Stimulated activated CD4-positive, alpha-beta T cell treated with anti-CD3 and anti-CD28 coated beads, TNF-alpha, amount 100 ng/mL, for 24 hours (primary cell): ENCODE measurements around the gene ATN1.
A peak's percentile ranks its signal among the peaks of the same experiment; 100 is the strongest.

Experiments used
- DNase-seq, 3 experiments: peaks; one replicate each; pipeline ENCODE4 v3.0.0-alpha.2; 2020; ENCODE audit warnings: low read depth in 3 of 3

Gene ATN1

DNA sequence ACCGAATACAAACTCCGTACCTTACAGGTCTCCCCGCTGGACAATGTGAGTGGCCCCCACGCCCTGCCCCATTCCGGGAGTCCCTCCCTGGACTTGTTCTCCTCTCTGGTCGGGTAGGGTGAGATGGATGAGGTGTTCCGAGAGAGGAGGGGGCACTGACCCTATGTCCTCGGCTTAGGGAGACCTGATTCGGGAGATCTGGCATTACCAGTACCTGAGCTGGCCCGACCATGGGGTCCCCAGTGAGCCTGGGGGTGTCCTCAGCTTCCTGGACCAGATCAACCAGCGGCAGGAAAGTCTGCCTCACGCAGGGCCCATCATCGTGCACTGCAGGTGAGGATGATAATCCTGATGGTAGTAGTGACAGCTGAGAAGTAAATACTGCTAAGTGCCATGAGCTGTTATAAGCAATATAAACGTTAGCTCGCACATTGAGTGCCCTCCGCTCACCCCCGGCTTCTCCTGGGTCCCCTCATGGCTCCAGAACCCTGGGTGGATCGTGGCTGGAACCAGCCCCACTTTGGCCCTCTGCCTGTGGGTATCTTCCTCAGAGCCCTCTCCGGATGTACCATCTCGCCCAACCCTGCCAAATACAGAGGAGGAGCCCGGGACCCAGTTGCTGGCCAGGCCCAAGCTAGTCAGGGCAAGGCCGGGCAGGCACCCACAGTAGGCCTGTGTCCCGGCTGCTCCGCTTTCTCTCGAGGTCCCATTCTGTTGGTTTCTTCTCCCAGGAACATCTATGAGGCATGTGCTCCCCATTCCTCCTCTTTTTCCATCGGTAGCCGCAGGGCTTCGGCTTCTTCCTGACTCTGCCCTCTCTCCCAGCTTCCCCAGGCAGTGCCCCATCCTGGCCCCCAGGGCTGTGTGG is 30.2 kb downstream of the ATN1 start:
- no peak for DNase-seq

GRCh38 chr12:6958609-6959057 is 30.9 kb downstream of the ATN1 start:
- no peak for DNase-seq

GRCh38 chr12:6959058-6959804 is 31.5 kb downstream of the ATN1 start:
- peak in 1 of 3 experiments; percentile 60 for DNase-seq

GRCh38 chr12:6959805-6960592 is 32.2 kb downstream of the ATN1 start:
- no peak for DNase-seq

- DNase-seq, result no peak
These were observed 33.0 kb downstream of the ATN1 start for GRCh38 chr12:6960593-6961277.

- peak; percentile 89 to 95 (median 89) for DNase-seq
These were observed 33.5 kb downstream of the ATN1 start for GRCh38 chr12:6961278-6961694.

DNA sequence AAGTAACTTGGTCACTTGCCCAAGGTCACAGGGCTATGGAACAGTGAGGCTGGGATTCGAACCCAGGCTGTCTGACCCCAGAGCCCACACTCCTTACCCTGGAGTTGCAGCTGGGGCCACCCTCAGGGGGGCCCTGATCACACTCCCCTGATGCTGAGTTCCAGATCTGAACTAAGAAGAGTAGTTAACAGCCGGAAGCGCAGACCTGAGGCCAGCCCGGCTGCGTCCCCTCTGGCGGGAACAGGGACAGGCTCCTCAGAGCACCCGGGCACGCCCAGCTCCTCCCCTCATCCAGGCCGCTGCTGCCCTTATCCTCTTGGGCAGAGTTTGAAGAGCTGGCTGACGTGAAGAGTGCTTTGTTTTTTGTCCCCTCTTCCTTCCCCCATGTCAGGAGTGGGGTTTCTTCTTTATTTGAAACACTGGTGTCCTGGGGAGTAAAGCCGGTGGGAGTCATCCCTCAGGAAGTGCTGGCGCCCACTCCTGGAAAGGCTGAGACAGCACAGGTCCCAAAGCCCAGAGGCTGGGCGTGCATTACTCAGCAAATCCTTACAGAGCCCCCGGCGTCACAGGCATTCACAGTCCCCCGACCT is 34.0 kb downstream of the ATN1 start:
- DNase-seq, result peak in 1 of 3 experiments; percentile 68

- DNase-seq, result no peak
These were observed 34.7 kb downstream of the ATN1 start for GRCh38 chr12:6962285-6963015.

DNA sequence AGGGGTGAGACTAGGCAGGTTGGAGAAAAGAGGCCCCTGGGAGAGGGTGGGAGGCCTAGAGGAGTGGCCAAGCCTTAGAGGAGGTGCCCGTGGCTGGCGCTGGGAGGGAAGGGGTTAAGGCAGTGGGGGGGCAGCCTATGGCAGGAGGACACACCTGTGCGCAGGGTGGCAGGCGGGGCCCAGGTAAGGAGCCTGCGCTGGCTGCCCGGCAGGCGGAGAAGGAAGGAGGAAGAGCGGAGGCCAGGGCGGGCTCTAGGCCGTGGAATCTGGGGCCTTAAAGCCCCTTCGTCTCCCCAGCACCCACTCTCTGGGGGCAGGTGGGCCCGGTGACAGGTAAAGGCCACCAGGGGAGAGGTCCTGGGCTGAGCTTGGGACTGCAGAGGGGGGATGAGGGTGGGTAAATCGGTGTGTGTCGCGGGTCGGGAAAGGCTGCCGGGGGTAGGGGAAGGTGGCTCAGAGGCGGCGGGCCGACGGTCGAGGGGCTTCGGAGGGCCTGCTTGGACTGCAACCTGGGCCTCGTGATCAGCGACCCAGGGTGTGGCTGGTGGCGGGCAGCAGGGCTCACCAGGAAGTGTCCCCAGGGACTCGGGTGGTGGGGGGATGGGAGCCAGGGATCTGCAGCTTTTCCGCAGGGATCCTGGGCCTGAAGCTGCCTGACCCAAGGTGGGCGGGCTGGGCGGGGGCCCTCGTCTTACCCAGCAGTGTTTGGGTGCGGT is 35.4 kb downstream of the ATN1 start:
- no peak for DNase-seq

DNA sequence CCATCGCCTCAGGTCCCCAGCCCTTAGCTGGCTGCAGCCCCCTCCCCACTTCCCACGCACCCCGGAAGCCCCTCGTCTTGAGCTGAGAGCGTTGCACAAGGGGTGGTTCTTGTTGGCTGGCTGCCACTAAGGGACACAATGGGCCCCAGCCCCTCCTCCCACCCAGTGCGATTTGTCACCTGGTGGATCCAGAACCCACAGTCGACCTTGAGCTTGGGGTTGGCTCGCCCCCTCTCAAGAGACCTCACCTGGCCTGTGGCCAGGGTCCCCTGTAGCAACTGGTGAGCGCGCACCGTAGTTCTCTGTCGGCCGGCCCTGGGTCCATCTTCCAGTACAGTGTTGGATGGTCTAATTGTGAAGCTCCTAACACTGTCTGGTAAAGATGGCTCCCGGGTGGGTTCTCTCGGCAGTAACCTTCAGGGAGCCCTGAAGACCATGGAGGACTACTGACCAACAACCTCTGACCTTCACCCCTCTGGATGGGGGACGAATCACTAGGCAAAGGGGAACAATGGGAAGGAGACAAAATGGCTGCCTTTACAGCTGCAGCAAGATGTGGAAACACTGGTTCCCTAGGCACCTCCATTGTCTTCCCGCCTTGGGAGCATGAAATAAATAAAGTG is 36.1 kb downstream of the ATN1 start:
- DNase-seq, result no peak

DNA sequence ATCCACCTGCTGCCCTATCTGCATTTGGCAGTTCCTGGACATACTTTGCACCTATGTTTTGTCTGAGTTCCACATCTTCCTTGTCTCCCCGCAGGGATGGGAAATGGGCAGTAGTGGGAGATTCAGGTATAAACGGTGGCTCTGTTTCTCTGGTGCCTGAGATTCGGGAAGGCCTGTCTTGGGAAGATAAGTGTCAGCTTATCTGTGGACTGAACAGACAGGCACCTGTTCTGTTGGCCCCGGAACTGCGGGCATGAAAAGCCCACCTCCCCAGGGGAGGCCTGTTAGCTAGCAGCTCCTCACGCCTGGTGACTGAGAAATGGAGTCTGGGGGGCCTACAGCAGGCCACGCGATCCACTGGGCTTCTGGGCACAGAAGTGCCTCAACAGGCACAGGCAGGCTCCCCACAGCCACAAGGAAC is 36.9 kb downstream of the ATN1 start:
- DNase-seq, result no peak

DNA sequence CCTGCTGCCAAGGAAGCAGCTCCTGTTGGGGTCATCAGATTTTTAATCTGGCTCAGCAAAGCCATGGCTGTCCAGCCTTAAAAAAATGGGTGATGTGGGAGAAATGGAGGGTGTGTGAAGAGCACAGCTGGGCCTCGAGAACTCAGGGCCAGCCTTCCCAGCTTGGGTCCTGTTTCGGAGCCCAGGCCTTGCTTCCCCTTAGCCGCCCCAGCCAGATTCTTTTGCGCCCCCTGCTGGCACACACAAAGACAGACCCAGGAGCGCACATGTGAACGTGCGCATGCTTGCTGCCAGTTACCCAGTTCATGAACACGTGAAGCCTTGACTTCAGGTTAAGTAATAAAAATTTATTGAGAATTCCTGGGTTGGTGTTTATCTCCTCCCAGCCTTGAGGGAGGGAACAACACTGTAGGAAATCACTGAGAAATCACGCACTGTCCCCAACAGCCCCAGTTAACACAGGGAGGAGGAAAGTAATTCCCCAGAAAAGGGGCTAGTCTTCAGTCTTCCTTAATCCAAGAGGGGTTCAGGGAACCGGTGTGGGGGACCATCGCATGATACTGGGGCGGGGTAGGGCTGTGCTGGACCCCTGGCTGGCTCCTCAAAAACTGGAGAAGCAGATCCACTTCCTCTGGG is 37.4 kb downstream of the ATN1 start:
- peak; percentile 81 to 83 (median 83) for DNase-seq

GRCh38 chr12:6965714-6966113 is 38.0 kb downstream of the ATN1 start:
- DNase-seq, result no peak

DNA sequence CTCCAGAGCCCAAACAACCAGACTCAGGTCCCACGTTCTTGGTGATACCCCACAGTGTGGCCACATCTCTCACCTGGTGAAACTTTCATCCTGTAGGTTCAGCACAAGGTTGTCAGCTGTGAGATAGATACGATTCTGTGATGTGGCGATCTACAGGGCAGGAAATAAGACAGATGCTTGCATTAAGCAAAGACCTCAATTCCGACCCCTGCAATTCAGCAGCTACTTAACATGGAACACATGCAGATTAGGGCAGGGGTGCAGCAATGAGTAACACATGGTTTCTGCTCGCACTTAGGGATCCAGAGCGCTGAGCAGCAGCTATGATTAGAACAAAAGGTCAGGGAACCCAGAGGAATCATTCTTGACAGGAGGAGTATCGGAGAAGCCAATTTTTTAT is 38.6 kb downstream of the ATN1 start:
- DNase-seq, result no peak

DNA sequence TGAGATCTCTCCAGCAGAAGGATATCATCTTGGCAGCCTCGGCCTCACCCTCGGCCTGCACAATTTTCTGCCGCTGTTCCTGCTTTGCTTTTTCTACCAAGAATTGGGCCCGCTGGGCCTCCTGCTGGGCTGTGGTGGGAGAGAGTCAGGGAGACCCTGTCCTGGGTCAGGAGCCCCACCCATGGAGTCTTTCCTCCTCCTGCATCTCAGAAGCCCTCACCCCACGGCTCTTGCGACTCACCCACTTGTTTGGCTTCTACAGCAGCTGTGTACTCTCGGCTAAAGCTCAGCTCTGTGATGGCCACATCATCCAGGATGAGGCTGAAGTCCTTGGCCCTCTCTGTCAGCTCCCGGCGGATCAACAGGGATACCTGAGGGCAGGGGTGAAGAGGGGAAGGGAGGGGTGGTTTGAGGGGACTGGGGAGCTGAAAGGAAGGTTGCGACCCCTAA is 39.9 kb downstream of the ATN1 start:
- no peak for DNase-seq

- no peak for DNase-seq
These were observed 40.7 kb downstream of the ATN1 start for GRCh38 chr12:6968426-6968825.

DNA sequence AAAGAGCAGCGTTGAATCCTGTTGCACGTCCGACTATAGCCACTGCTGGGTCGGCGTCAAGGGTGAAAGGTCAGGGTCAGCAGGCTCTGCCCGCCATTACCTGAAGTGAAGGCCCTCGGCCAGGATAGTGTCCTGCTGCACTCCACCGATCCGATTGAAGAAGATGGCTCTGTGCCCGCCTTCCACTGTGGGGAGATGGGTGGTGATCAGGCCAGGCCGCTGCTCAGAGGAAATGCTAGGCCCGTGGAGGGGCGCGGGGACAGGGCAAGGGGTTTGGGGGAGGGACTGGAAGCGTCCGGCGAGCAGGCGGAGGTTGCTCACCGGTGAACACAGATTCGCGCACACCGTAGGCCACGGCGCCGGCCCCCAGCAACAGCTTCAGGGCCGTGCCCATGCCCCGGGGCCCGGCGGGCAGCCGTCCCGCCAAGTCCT is 42.4 kb downstream of the ATN1 start:
- DNase-seq, result no peak

- no peak for DNase-seq
These were observed 46.4 kb downstream of the ATN1 start for GRCh38 chr12:6974180-6974579.
